OCI-LY7 (cell line): ENCODE data around the gene MCUB.

Experiments used
- CTCF ChIP-seq: fragments of 200-600 bp; sonication (generic); conservative IDR thresholded peaks from 2 replicates; pipeline ENCODE4 v1.5.1; 2014; ENCODE audit warnings: mild to moderate bottlenecking, antibody characterized with exemption, low read length, moderate library complexity, mixed read lengths
- EZH2phosphoT487 ChIP-seq: fragments of 200-600 bp; sonication (generic); IDR thresholded peaks from 2 replicates; pipeline ENCODE4 v1.6.1; 2018; ENCODE audit warnings: low read depth, borderline replicate concordance, mild to moderate bottlenecking, mixed run types, antibody characterized with exemption, low read length, moderate library complexity, mixed read lengths

GRCh38 chr4:109552237-109552636, 7.8 kb upstream of the MCUB start:
- TF ChIP-seq CTCF (peak; percentile 35; the same call in 1 of the 2 replicates), EZH2phosphoT487 (no peak)
